Skeletal muscle tissue (tissue), 4 donors: ENCODE data around the gene HSD17B2. TPM values are rescaled to one million over a fixed set of nuclear protein-coding genes. Genes with fewer than 3 reads are reported as not detected.

ENCODE experiments used
- H3K27ac ChIP-seq: one replicate; pipeline ENCODE4 v1.7.0; 2013; ENCODE audit warnings: mild to moderate bottlenecking, low read depth, low read length, inconsistent platforms
- H3K27me3 ChIP-seq, 3 donors: one replicate each; pipeline ENCODE4 v1.7.0; 2013; ENCODE audit warnings: low read length in 3 of 3; ENCODE audit not compliant: control insufficient read depth in 3 of 3, insufficient read depth in 3 of 3
- H3K36me3 ChIP-seq, 3 donors: one replicate each; pipeline ENCODE4 v1.7.0; 2013; ENCODE audit warnings: low read length in 3 of 3; ENCODE audit not compliant: control insufficient read depth in 3 of 3, insufficient read depth in 3 of 3
- H3K4me1 ChIP-seq, 3 donors: one replicate each; pipeline ENCODE4 v1.7.0; 2013; ENCODE audit warnings: low read length in 3 of 3, mild to moderate bottlenecking in 3 of 3; ENCODE audit not compliant: control insufficient read depth in 3 of 3, insufficient read depth in 3 of 3
- H3K4me3 ChIP-seq, 3 donors: one replicate each; pipeline ENCODE4 v1.7.0; 2013; ENCODE audit warnings: low read length in 3 of 3
- H3K9ac ChIP-seq, 3 donors: one replicate each; pipeline ENCODE4 v1.7.0; 2013; ENCODE audit warnings: low read length in 3 of 3, mild to moderate bottlenecking in 3 of 3, moderate library complexity in 2 of 3, low read depth in 1 of 3
- H3K9me3 ChIP-seq, 3 donors: one replicate each; pipeline ENCODE4 v1.7.0; 2013; ENCODE audit warnings: low read length in 3 of 3; ENCODE audit not compliant: control insufficient read depth in 3 of 3
- total RNA-seq: library from RNA; depleted of rRNA; stranded (reverse); fragments of >200 nt; gene quantifications from one replicate; pipeline ENCODE4 v1.2.3, GENCODE V29; 2014
- donor health status: Osteomylitis.

HSD17B2 gene
- total RNA-seq, 1 donor from 2014 or later: not detected

DNA sequence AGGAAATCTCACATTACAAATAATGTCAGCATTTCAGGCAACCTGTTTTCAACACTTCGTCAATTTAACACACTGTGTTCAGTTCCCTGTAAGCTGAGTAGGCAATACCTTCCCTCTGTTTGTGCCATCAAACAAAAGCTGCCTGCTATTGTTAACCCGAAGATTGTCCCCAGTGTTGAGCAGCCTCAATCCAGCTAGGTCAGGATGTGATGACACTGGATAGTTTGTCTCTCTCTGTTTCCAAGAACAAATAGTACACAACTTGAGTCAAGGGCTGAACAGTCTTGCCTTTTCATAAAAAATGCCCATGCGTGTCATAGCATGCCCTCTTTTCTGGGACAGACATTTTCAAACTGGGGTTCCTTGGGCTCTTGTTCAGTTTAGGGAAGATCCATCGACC, 36.4 kb downstream of the HSD17B2 start:
- Histone ChIP-seq H3K36me3 (no peaks in the 10 kb centered on the region), H3K4me1 (no peaks in the 10 kb centered on the region), H3K27me3 (peaks cover 0 to 6% (median 0%) of the 10 kb centered on the region in 3 donors), H3K9ac (no peak overlapping the region), H3K4me3 (no peak overlapping the region), H3K27ac (no peak overlapping the region), H3K9me3 (no peaks in the 10 kb centered on the region)

DNA sequence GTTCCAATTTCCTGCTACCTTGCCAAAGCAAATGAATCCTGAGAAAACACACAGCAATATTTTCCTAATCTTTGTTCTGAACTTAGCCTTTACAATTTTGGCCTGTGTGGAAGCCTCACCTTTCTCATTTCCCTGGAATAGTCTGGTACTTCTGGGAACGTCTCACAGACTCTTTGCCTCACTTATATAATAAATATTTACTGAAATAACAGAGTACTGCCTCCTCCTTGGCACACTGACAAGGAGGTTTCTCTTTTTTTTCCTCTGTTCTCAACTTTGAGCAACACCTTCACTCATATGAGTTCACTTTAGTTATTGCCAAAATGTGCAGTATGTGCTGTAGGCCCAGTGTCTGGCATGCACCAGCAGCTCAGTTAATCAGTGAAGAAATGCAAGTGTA, 37.3 kb downstream of the HSD17B2 start:
- peaks cover 0 to 4% (median 3%) of the 10 kb centered on the region in 3 donors for H3K9me3 ChIP-seq
- H3K27ac ChIP-seq: no peak overlapping the region
- no peaks in the 10 kb centered on the region for H3K4me1 ChIP-seq
- H3K4me3 ChIP-seq: no peak overlapping the region
- no peaks in the 10 kb centered on the region for H3K36me3 ChIP-seq
- H3K27me3 ChIP-seq: peaks cover 0 to 4% (median 0%) of the 10 kb centered on the region in 3 donors
- H3K9ac ChIP-seq: no peak overlapping the region

DNA sequence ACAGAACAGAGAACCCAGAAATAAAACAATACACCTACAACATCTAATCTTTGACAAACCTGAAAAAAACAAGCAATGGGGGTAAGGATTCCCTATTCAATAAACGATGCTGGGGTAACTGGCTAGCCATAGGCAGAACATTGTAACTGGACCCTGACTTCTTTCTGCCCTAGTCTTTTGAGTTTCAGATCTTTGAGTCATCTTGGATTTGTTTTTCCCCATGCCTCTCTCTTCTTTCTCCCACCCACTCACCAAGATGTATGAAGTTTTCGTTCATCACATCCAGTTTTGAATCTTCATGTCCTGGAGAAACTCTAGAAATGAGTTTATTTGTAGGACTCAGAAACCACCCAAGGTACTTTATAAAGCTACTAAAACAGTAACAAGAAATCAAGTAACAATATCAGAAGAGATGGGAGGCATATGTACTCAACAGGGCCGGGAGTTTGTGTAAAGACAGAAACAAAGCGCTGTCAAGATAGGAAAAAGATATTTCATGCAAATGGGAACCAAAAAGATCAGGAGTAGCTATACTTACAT, 39.0 kb downstream of the HSD17B2 start:
- Histone ChIP-seq H3K4me1 (no peaks in the 10 kb centered on the region), H3K27me3 (no peaks in the 10 kb centered on the region), H3K4me3 (no peak overlapping the region), H3K9ac (no peak overlapping the region), H3K9me3 (peaks cover 0 to 9% (median 3%) of the 10 kb centered on the region in 3 donors), H3K27ac (no peak overlapping the region), H3K36me3 (no peaks in the 10 kb centered on the region)

DNA sequence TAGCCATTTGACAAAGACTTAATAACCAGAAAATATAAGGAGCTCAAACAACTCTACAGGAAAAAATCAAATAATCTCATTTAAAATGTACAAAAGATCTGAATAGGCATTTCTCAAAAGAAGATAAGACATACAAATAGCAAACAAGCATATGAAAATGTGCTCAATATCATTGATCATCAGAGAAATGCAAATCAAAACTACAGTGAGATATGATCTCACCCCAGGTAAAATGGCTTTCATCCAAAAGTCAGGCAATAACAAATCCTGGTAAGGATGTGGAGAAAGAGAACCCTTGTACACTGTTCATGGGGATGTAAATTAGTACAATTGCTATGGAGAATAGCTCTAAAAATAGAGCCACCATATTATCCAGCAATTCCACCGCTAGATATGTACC, 43.1 kb downstream of the HSD17B2 start:
- Histone ChIP-seq H3K9me3 (peaks cover 3 to 9% (median 5%) of the 10 kb centered on the region in 3 donors), H3K36me3 (no peaks in the 10 kb centered on the region)

DNA sequence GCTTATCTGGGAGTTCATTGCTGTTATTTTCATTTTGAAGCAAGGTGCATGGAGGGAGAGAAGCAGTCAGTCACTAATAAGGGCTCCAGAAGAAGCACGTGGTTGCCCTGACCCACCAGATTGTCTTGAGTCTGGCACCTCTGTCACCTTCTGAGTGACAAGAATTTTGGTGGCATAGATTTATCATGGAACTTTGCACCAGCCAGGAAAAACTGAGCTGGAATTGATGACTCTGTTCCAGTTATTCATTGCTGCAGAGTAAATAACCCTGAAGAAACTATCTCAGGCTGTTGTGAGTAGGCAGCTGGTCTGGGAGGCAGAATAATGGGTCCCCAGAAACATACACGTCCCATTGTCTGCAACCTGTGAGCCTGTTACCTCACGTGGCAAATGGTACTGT, 44.8 kb downstream of the HSD17B2 start:
- H3K9me3 ChIP-seq: peaks cover 3 to 9% (median 5%) of the 10 kb centered on the region in 3 donors
- H3K36me3 ChIP-seq: no peaks in the 10 kb centered on the region
- H3K27me3 ChIP-seq: no peaks in the 10 kb centered on the region
- no peaks in the 10 kb centered on the region for H3K4me1 ChIP-seq
- H3K4me3 ChIP-seq: no peak overlapping the region
- H3K27ac ChIP-seq: no peak overlapping the region
- no peak overlapping the region for H3K9ac ChIP-seq

More for the DNA sequence above, 43.1 kb downstream of the HSD17B2 start:
- Histone ChIP-seq H3K9ac (no peak overlapping the region), H3K4me3 (no peak overlapping the region), H3K4me1 (no peaks in the 10 kb centered on the region), H3K27ac (no peak overlapping the region), H3K27me3 (no peaks in the 10 kb centered on the region)

DNA sequence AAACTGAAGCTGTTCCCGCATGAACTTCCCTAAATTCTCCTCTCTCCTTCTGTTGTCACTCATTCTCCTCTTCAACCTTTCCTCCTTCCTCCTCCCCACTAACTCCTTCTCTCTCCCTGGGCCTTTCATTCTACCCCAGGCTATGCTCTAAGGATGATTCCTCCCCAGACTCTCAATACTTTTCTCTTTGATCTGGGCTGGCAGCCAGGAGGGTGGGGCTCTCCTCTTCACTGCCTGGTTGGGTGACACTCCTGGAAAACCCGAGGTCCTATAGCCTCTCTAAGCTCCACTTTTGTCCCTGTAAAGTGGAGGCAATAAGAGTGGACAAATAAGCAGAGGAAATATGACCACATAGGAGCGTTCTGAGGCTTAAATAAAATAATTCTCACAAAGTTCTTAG, 46.2 kb downstream of the HSD17B2 start:
- Histone ChIP-seq H3K4me3 (no peak overlapping the region), H3K36me3 (no peaks in the 10 kb centered on the region), H3K27me3 (no peaks in the 10 kb centered on the region), H3K27ac (no peak overlapping the region), H3K4me1 (no peaks in the 10 kb centered on the region), H3K9me3 (peaks cover 3 to 9% (median 5%) of the 10 kb centered on the region in 3 donors), H3K9ac (no peak overlapping the region)

DNA sequence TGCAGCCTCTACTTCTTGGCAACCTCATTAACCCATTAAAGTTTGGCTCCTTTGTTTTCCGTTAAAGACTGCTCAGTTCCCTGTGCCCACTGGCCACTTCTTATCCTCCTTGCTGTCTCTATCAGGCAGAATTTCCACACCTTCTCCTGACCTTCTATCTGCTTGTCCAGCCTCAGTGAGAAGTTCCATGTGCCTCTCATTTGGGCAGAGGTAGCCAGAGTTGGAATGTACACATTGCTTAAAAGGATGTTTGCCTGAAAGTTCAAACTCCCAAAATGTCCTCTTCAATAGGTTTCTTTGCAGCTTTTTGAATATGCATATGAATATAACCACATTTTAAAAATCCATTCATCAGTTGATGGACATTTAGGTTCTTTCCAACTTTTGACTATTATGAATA, 47.0 kb downstream of the HSD17B2 start:
- Histone ChIP-seq H3K36me3 (no peaks in the 10 kb centered on the region), H3K27me3 (no peaks in the 10 kb centered on the region), H3K27ac (no peak overlapping the region), H3K9me3 (peaks cover 2 to 6% (median 5%) of the 10 kb centered on the region in 3 donors), H3K4me3 (no peak overlapping the region), H3K9ac (no peak overlapping the region), H3K4me1 (no peaks in the 10 kb centered on the region)

DNA sequence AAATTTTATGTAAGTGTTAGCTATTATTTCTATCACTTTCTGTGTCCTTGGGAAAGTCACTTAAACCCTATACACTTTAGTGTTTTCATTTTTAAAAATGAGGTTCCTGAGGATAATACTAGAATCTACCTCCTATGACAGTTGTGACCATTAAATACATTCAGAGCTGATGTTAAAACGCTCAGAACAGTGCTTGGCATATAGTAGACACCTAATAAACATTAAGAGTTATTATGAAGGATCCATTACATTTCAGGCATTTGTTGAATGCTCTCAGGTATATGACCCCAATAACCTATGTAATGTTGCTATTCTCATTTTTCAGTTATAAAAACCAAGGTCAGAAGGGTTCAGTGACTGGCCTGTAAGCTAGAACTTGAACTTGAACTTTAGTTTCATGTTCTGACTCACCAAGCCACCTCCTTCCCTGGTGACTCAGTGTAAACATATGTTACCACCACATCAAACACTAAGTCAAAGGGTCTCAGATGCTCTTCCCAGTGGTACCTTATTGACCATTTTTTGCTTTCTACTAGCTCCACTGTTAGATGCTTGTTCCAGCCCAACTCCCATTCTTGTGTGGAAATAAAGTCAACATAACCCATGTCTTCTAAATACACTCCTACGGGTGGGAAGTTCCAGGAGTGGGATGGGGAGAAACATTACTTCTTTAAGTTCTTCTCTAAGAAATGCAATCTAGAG, 47.6 kb downstream of the HSD17B2 start:
- Histone ChIP-seq H3K9me3 (peaks cover 0 to 5% (median 3%) of the 10 kb centered on the region in 3 donors), H3K9ac (no peak overlapping the region), H3K4me3 (no peak overlapping the region), H3K27me3 (no peaks in the 10 kb centered on the region), H3K4me1 (no peaks in the 10 kb centered on the region), H3K27ac (no peak overlapping the region), H3K36me3 (no peaks in the 10 kb centered on the region)

DNA sequence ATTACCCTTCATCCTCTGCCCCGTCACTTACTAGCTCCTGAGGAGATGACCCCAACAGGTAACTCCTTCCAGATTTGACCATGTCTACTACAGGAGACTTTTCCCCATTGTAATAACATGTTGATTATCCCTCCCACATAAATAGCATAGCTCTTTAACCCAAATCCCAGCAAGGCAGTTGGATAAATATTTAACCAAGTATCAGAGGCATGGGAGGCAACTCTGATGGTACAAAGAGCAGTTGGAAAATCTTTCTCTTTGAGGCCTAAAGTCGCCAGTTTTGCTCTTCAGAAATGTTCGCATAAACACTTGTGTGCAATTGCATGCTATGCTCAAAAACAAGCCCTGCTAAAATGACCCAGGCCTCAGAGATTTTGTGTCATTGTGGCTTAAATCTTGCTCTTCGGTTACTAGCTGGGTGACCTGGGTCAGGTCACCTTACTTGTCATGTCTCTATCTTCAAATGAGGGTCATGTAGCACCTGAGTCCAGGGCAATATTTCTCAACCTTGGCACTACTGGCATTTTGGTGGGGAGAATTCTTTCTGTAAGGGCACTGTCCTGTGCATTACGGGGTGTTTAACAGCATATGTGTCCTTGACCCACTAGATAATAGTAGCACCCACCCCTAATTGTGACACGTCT, 48.8 kb downstream of the HSD17B2 start:
- Histone ChIP-seq H3K9me3 (peaks cover 0 to 5% (median 0%) of the 10 kb centered on the region in 3 donors), H3K27ac (no peak overlapping the region), H3K9ac (no peak overlapping the region), H3K4me3 (no peak overlapping the region), H3K4me1 (no peaks in the 10 kb centered on the region), H3K27me3 (no peaks in the 10 kb centered on the region), H3K36me3 (no peaks in the 10 kb centered on the region)
